ENCODE results near the gene PTTG1IP.

DNA sequence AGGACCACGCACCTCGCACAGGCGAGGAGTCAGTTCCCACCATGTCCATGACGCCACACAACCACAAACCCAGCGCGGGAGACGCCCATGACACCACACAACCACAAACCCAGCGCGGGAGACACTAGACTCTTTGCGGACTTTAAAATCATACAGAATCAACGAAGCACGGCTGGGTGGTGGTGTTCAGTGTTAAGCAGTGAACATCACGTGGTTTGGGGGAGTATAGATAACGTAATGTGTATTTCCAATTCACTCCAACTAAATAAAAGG lies 19.2 kb downstream of the PTTG1IP start:
- TF ChIP-seq, protein P1, sequence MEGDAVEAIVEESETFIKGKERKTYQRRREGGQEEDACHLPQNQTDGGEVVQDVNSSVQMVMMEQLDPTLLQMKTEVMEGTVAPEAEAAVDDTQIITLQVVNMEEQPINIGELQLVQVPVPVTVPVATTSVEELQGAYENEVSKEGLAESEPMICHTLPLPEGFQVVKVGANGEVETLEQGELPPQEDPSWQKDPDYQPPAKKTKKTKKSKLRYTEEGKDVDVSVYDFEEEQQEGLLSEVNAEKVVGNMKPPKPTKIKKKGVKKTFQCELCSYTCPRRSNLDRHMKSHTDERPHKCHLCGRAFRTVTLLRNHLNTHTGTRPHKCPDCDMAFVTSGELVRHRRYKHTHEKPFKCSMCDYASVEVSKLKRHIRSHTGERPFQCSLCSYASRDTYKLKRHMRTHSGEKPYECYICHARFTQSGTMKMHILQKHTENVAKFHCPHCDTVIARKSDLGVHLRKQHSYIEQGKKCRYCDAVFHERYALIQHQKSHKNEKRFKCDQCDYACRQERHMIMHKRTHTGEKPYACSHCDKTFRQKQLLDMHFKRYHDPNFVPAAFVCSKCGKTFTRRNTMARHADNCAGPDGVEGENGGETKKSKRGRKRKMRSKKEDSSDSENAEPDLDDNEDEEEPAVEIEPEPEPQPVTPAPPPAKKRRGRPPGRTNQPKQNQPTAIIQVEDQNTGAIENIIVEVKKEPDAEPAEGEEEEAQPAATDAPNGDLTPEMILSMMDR (IDR thresholded peaks at IDR 0.05), result no peak
- TF ChIP-seq POLR2A (IDR thresholded peaks at IDR 0.05), result no peak
